K562 (cell line): Measurements from ENCODE around the gene TRNAU1AP. TPM values are rescaled to one million over a fixed set of nuclear protein-coding genes. Genes with fewer than 3 reads are reported as not detected.

Source experiments
- CAMTA2 ChIP-seq: fragments of 250-450 bp; sonication (Bioruptor Pico); conservative IDR thresholded peaks from 2 replicates; pipeline ENCODE4 v1.5.1; 2022
- FIP1L1 ChIP-seq: fragments of 200-400 bp; formaldehyde crosslinking; IDR thresholded peaks from 2 replicates; pipeline ENCODE4 v1.6.1; 2018; ENCODE audit warnings: mild to moderate bottlenecking, low read depth, low read length; ENCODE audit not compliant: poor library complexity, severe bottlenecking
- HNRNPK ChIP-seq: fragments of 200-400 bp; formaldehyde crosslinking; IDR thresholded peaks from one replicate; pipeline ENCODE4 v1.6.1; 2018; ENCODE audit warnings: mild to moderate bottlenecking, low read depth, low read length; ENCODE audit not compliant: poor library complexity, severe bottlenecking
- L3MBTL2 ChIP-seq: fragments of 450-650 bp; IDR thresholded peaks from 2 replicates; pipeline ENCODE4 v1.6.1; 2016; ENCODE audit warnings: mild to moderate bottlenecking, moderate library complexity
- NCOA2 ChIP-seq, 2 experiments: fragments of 450-650 bp; IDR thresholded peaks; 2 replicates each; pipeline ENCODE4 v1.6.1; 2018; ENCODE audit warnings: mild to moderate bottlenecking in 2 of 2, moderate library complexity in 1 of 2; ENCODE audit not compliant: partially characterized antibody in 2 of 2
- NR4A1 ChIP-seq, 2 experiments: fragments of 250-450 bp in 1 of 2; fragments of 450-650 bp in 1 of 2; sonication (Bioruptor Pico) in 1 of 2; IDR thresholded peaks; 2 replicates each; pipeline versions ENCODE4 v1.4.0 to v1.6.1; 2016 to 2020; ENCODE audit warnings: mild to moderate bottlenecking in 2 of 2, missing compliant biosample characterization in 1 of 2, missing genetic modification characterization in 1 of 2, moderate library complexity in 1 of 2
- PBX2 ChIP-seq, 2 experiments: IDR thresholded peaks in 1 of 2; conservative IDR thresholded peaks in 1 of 2; 2 replicates each; pipeline ENCODE4 v1.6.1; 2016; ENCODE audit warnings: low read depth in 2 of 2, mild to moderate bottlenecking in 1 of 2, missing compliant biosample characterization in 1 of 2, missing genetic modification characterization in 1 of 2, moderate library complexity in 1 of 2
- RBM25 ChIP-seq: fragments of 200-400 bp; formaldehyde crosslinking; IDR thresholded peaks from 2 replicates; pipeline ENCODE4 v1.6.1; 2018; ENCODE audit warnings: low read length, low read depth, moderate library complexity; ENCODE audit not compliant: severe bottlenecking
- SIN3B ChIP-seq: fragments of 450-650 bp; IDR thresholded peaks from 2 replicates; pipeline ENCODE4 v1.6.1; 2017; ENCODE audit warnings: low read depth, mild to moderate bottlenecking, moderate library complexity
- TAF15 ChIP-seq: fragments of 200-400 bp; formaldehyde crosslinking; IDR thresholded peaks from 2 replicates; pipeline ENCODE4 v1.6.1; 2017; ENCODE audit warnings: mild to moderate bottlenecking, low read depth, low read length, moderate library complexity
- TARDBP ChIP-seq: fragments of 450-650 bp; IDR thresholded peaks from 2 replicates; pipeline ENCODE4 v1.6.1; 2016
- TBP ChIP-seq: optimal IDR thresholded peaks from 2 replicates; pipeline ENCODE3; 2011; ENCODE audit warnings: low read depth, low read length, improper control_type of control experiment
- ZNF384 ChIP-seq: IDR thresholded peaks from 2 replicates; pipeline ENCODE4 v1.6.1; 2012; ENCODE audit warnings: low read depth, low read length, improper control_type of control experiment
- polyA plus RNA-seq, 8 experiments: library from polyadenylated mRNA; depleted of rRNA in 4 of 8; stranded (reverse) in 5 of 8; unstranded in 3 of 8; fragments of >200 nt; fragmentation: Nextera tagmentation in 2 of 8; fragmentation: Illumina TruSeq in 1 of 8; extraction: Ambion mirVana in 2 of 8; extraction: Trizol in 1 of 8; gene quantifications; 2 replicates each; pipeline versions ENCODE4 v1.2.1 to v1.2.3, GENCODE V29; 2011 to 2014; ENCODE audit warnings: inconsistent platforms in 1 of 8, missing spikeins in 1 of 8
- total RNA-seq, 7 experiments: library from RNA; depleted of rRNA in 6 of 7; stranded (reverse); fragments of >200 nt in 6 of 7; fragmentation: Illumina TruSeq in 2 of 7; extraction: Trizol in 2 of 7; gene quantifications; 2 replicates each; pipeline versions ENCODE4 v1.2.1 to v1.2.3, GENCODE V29; 2011 to 2021; ENCODE audit warnings: low replicate concordance in 1 of 7
- TF ChIP-seq, protein P1 (sequence below), 2 experiments: fragments of 450-650 bp; formaldehyde crosslinking in 1 of 2; IDR thresholded peaks; 2 replicates each; pipeline versions ENCODE4 v1.4.0 to v1.6.1; 2014 to 2020; ENCODE audit warnings: mild to moderate bottlenecking in 2 of 2, borderline replicate concordance in 1 of 2, low read depth in 1 of 2
- TF ChIP-seq, protein P2 (sequence below): fragments of 250-450 bp; sonication (Bioruptor Pico); IDR thresholded peaks from 2 replicates; pipeline ENCODE4 v1.4.0; 2020; ENCODE audit warnings: mild to moderate bottlenecking

Gene TRNAU1AP
- total and polyA plus RNA-seq, 9 of the 15 experiments (the other 6 are each of a cell fraction or from before 2014, with no cell fraction given): 34.9 to 110 (median 46.3) TPM

- TF ChIP-seq, protein P1, sequence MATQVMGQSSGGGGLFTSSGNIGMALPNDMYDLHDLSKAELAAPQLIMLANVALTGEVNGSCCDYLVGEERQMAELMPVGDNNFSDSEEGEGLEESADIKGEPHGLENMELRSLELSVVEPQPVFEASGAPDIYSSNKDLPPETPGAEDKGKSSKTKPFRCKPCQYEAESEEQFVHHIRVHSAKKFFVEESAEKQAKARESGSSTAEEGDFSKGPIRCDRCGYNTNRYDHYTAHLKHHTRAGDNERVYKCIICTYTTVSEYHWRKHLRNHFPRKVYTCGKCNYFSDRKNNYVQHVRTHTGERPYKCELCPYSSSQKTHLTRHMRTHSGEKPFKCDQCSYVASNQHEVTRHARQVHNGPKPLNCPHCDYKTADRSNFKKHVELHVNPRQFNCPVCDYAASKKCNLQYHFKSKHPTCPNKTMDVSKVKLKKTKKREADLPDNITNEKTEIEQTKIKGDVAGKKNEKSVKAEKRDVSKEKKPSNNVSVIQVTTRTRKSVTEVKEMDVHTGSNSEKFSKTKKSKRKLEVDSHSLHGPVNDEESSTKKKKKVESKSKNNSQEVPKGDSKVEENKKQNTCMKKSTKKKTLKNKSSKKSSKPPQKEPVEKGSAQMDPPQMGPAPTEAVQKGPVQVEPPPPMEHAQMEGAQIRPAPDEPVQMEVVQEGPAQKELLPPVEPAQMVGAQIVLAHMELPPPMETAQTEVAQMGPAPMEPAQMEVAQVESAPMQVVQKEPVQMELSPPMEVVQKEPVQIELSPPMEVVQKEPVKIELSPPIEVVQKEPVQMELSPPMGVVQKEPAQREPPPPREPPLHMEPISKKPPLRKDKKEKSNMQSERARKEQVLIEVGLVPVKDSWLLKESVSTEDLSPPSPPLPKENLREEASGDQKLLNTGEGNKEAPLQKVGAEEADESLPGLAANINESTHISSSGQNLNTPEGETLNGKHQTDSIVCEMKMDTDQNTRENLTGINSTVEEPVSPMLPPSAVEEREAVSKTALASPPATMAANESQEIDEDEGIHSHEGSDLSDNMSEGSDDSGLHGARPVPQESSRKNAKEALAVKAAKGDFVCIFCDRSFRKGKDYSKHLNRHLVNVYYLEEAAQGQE (IDR thresholded peaks at IDR 0.05; ENCODE audit: borderline replicate concordance): no peak
- TF ChIP-seq, protein P1 (CRISPR knock-in tag; IDR thresholded peaks at IDR 0.05; ENCODE audit: low read depth): no peak
- no peak for TF ChIP-seq RBM25
- TF ChIP-seq FIP1L1: no peak
- no peak for TF ChIP-seq NCOA2 (IDR thresholded peaks at IDR 0.05; ENCODE audit: partially characterized antibody in 2 of 2)
- no peak for TF ChIP-seq TARDBP
- TF ChIP-seq NR4A1 (CRISPR knock-in tag; IDR thresholded peaks at IDR 0.05): no peak
- no peak for TF ChIP-seq NR4A1 (tag; IDR thresholded peaks at IDR 0.05)
- no peak for TF ChIP-seq TAF15
- TF ChIP-seq, protein P2, sequence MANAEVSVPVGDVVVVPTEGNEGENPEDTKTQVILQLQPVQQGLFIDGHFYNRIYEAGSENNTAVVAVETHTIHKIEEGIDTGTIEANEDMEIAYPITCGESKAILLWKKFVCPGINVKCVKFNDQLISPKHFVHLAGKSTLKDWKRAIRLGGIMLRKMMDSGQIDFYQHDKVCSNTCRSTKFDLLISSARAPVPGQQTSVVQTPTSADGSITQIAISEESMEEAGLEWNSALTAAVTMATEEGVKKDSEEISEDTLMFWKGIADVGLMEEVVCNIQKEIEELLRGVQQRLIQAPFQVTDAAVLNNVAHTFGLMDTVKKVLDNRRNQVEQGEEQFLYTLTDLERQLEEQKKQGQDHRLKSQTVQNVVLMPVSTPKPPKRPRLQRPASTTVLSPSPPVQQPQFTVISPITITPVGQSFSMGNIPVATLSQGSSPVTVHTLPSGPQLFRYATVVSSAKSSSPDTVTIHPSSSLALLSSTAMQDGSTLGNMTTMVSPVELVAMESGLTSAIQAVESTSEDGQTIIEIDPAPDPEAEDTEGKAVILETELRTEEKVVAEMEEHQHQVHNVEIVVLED: no peak
- no peak for TF ChIP-seq TBP
- TF ChIP-seq ZNF384: no peak
- TF ChIP-seq CAMTA2 (CRISPR knock-in tag): no peak
- TF ChIP-seq L3MBTL2: peak; percentile 17; the same call in 1 of the 2 replicates
- no peak for TF ChIP-seq PBX2 (CRISPR knock-in tag; IDR thresholded peaks at IDR 0.05; ENCODE audit: low read depth)
- no peak for TF ChIP-seq PBX2 (tag; conservative IDR thresholded peaks at IDR 0.05; ENCODE audit: low read depth)
- TF ChIP-seq SIN3B: no peak
- no peak for TF ChIP-seq HNRNPK
Observed at GRCh38 chr1:28582248-28582615, 29.3 kb downstream of the TRNAU1AP start (continued).
